ENCODE measurements around the gene ARHGAP26.

ARHGAP26 gene

GRCh38 chr5:142833517-142834449 lies 63.6 kb downstream of the ARHGAP26 start:
- no peak for DNase-seq

GRCh38 chr5:142834504-142834903 lies 64.3 kb downstream of the ARHGAP26 start:
- DNase-seq = no peak

- no peak for DNase-seq
Measured at GRCh38 chr5:142835540-142835939, 65.4 kb downstream of the ARHGAP26 start.

- no peak for DNase-seq
Measured at GRCh38 chr5:142836048-142836447, 65.9 kb downstream of the ARHGAP26 start.

- no peak for DNase-seq
Measured at GRCh38 chr5:142837081-142837725, 67.0 kb downstream of the ARHGAP26 start.

GRCh38 chr5:142838845-142839244 lies 68.7 kb downstream of the ARHGAP26 start:
- no peak for DNase-seq

- DNase-seq = no peak
Measured at GRCh38 chr5:142839711-142840346, 69.7 kb downstream of the ARHGAP26 start.

- no peak for DNase-seq
Measured at GRCh38 chr5:142840575-142840974, 70.4 kb downstream of the ARHGAP26 start.

GRCh38 chr5:142841511-142842265 lies 71.5 kb downstream of the ARHGAP26 start:
- DNase-seq = no peak

- DNase-seq = no peak
Measured at GRCh38 chr5:142842994-142843905, 73.1 kb downstream of the ARHGAP26 start.

GRCh38 chr5:142844866-142845265 lies 74.7 kb downstream of the ARHGAP26 start:
- no peak for DNase-seq

- DNase-seq = no peak
Measured at GRCh38 chr5:142845402-142845921, 75.3 kb downstream of the ARHGAP26 start.

GRCh38 chr5:142845954-142846398 lies 75.8 kb downstream of the ARHGAP26 start:
- DNase-seq = no peak

- DNase-seq = no peak
Measured at GRCh38 chr5:142846406-142846805, 76.2 kb downstream of the ARHGAP26 start.

- DNase-seq = no peak
Measured at GRCh38 chr5:142847898-142848790, 78.0 kb downstream of the ARHGAP26 start.

GRCh38 chr5:142849466-142849865 lies 79.3 kb downstream of the ARHGAP26 start:
- no peak for DNase-seq

GRCh38 chr5:142849880-142850279 lies 79.7 kb downstream of the ARHGAP26 start:
- DNase-seq = no peak

GRCh38 chr5:142851731-142852130 lies 81.6 kb downstream of the ARHGAP26 start:
- no peak for DNase-seq

GRCh38 chr5:142852416-142853198 lies 82.4 kb downstream of the ARHGAP26 start:
- DNase-seq = no peak
